Upper lobe of right lung (tissue), 1 donor: ENCODE results near the gene PMEPA1. TPM values are rescaled to one million over a fixed set of nuclear protein-coding genes. Genes with fewer than 3 reads are reported as not detected.

Experiments
- ATAC-seq: fragments of 200-7000 bp; cut with Tn5 transposase; one replicate; pipeline ENCODE4 v1.9.1; 2020; ENCODE audit warnings: mild to moderate bottlenecking, moderate library complexity
- DNase-seq: peaks from one replicate; pipeline ENCODE4 v3.0.0-alpha.2; 2020
- H3K27ac ChIP-seq: fragments of 200-600 bp; one replicate; pipeline ENCODE4 v1.8.0; 2022
- H3K27me3 ChIP-seq: fragments of 200-600 bp; one replicate; pipeline ENCODE4 v1.8.0; 2022; ENCODE audit warnings: mild to moderate bottlenecking
- H3K36me3 ChIP-seq: fragments of 200-600 bp; one replicate; pipeline ENCODE4 v1.8.0; 2022
- H3K4me1 ChIP-seq: fragments of 200-600 bp; one replicate; pipeline ENCODE4 v1.8.0; 2022
- H3K4me3 ChIP-seq: fragments of 200-600 bp; one replicate; pipeline ENCODE4 v1.8.0; 2022; ENCODE audit warnings: mild to moderate bottlenecking
- H3K9me3 ChIP-seq: fragments of 200-600 bp; one replicate; pipeline ENCODE4 v1.8.0; 2022
- CTCF ChIP-seq: fragments of 200-600 bp; IDR thresholded peaks from one replicate; pipeline ENCODE4 v1.8.0; 2022; ENCODE audit warnings: antibody characterized with exemption
- intact Hi-C: fragments of 100-400 bp; cut with DNase I; formaldehyde crosslinking; loops from one replicate; pipeline ENCODE4 v1.11.0; 2022
- total RNA-seq: library from RNA; stranded (reverse); fragmentation: NEBNext Ultra II Directional; extraction: Animal tissue kit (Norgen Biotek cat#: 25700); gene quantifications from one replicate; pipeline ENCODE4 v1.2.1, GENCODE V29; 2021
- donor health status: DM: no; HTN: yes; CAD: no; lungs with severe emphysema.

The PMEPA1 gene
- total RNA-seq, 1 donor from 2014 or later = 49.1 TPM

GRCh38 chr20:57611586-57612311 is 98.1 kb downstream of the PMEPA1 start:
- no peak for TF ChIP-seq CTCF
- H3K4me3 ChIP-seq = no peak overlapping the region
- H3K27me3 ChIP-seq = no peaks in the 10 kb centered on the region
- ATAC-seq (no peak), DNase-seq (no peak)
- H3K27ac ChIP-seq = no peak overlapping the region
- no peaks in the 10 kb centered on the region for H3K9me3 ChIP-seq
- H3K4me1 ChIP-seq = no peaks in the 10 kb centered on the region
- no peaks in the 10 kb centered on the region for H3K36me3 ChIP-seq
- intact Hi-C loops = no loop called here

GRCh38 chr20:57610261-57610952 is 99.4 kb downstream of the PMEPA1 start:
- no peaks in the 10 kb centered on the region for H3K4me1 ChIP-seq
- intact Hi-C loops = no loop called here

GRCh38 chr20:57609842-57610167 is 100.0 kb downstream of the PMEPA1 start:
- no peak for TF ChIP-seq CTCF
- Histone ChIP-seq H3K4me3 (no peak overlapping the region), H3K9me3 (no peaks in the 10 kb centered on the region), H3K27me3 (no peaks in the 10 kb centered on the region), H3K27ac (no peak overlapping the region), H3K4me1 (no peaks in the 10 kb centered on the region), H3K36me3 (no peaks in the 10 kb centered on the region)
- DNase-seq (peak; percentile 19), ATAC-seq (no peak)
- intact Hi-C loops = no loop called here

More at GRCh38 chr20:57610261-57610952, 99.4 kb downstream of the PMEPA1 start:
- Histone ChIP-seq H3K9me3 (no peaks in the 10 kb centered on the region), H3K4me3 (no peak overlapping the region), H3K27me3 (no peaks in the 10 kb centered on the region), H3K27ac (no peak overlapping the region), H3K36me3 (no peaks in the 10 kb centered on the region)
- TF ChIP-seq CTCF = no peak
- ATAC-seq = no peak
- DNase-seq = peak; percentile 59

GRCh38 chr20:57609086-57609841 is 100.6 kb downstream of the PMEPA1 start:
- no peak for ATAC-seq
- peak; percentile 52 for DNase-seq
- no peak for TF ChIP-seq CTCF

GRCh38 chr20:57608516-57608915 is 101.3 kb downstream of the PMEPA1 start:
- no peaks in the 10 kb centered on the region for H3K4me1 ChIP-seq
- no peaks in the 10 kb centered on the region for H3K27me3 ChIP-seq
- no peaks in the 10 kb centered on the region for H3K36me3 ChIP-seq
- no peak overlapping the region for H3K27ac ChIP-seq
- no peak overlapping the region for H3K4me3 ChIP-seq
- peak; percentile 29 for DNase-seq
- ATAC-seq = no peak
- intact Hi-C loops = no loop called here
- no peak for TF ChIP-seq CTCF
- no peaks in the 10 kb centered on the region for H3K9me3 ChIP-seq

More at GRCh38 chr20:57609086-57609841, 100.6 kb downstream of the PMEPA1 start:
- Histone ChIP-seq H3K9me3 (no peaks in the 10 kb centered on the region), H3K36me3 (no peaks in the 10 kb centered on the region), H3K4me1 (no peaks in the 10 kb centered on the region), H3K4me3 (no peak overlapping the region), H3K27me3 (no peaks in the 10 kb centered on the region), H3K27ac (no peak overlapping the region)
- intact Hi-C loops = no loop called here
